NCI-H510A (cell line): ENCODE data around the gene ATP2B2.

Experiments used
- DNase-seq: peaks from one replicate; lab custom pipeline; 2025; lab: John Stamatoyannopoulos, UW

Gene ATP2B2

GRCh38 chr3:10381336-10381735 is 124.0 kb downstream of the ATP2B2 start:
- DNase-seq = no peak

GRCh38 chr3:10380906-10381305 is 124.5 kb downstream of the ATP2B2 start:
- no peak for DNase-seq

- no peak for DNase-seq
These were observed 125.4 kb downstream of the ATP2B2 start for GRCh38 chr3:10379961-10380360.

- no peak for DNase-seq
These were observed 126.2 kb downstream of the ATP2B2 start for GRCh38 chr3:10379161-10379560.

- DNase-seq = no peak
These were observed 126.6 kb downstream of the ATP2B2 start for GRCh38 chr3:10378742-10379141.

- DNase-seq = no peak
These were observed 127.1 kb downstream of the ATP2B2 start for GRCh38 chr3:10378246-10378645.

- no peak for DNase-seq
These were observed 128.1 kb downstream of the ATP2B2 start for GRCh38 chr3:10377148-10377725.

GRCh38 chr3:10376353-10376752 is 129.0 kb downstream of the ATP2B2 start:
- no peak for DNase-seq

GRCh38 chr3:10375296-10376053 is 129.9 kb downstream of the ATP2B2 start:
- DNase-seq = no peak

GRCh38 chr3:10374311-10374710 is 131.1 kb downstream of the ATP2B2 start:
- DNase-seq = no peak

- no peak for DNase-seq
These were observed 131.6 kb downstream of the ATP2B2 start for GRCh38 chr3:10373686-10374261.

GRCh38 chr3:10371789-10372188 is 133.6 kb downstream of the ATP2B2 start:
- no peak for DNase-seq

GRCh38 chr3:10371167-10371566 is 134.2 kb downstream of the ATP2B2 start:
- DNase-seq = peak; percentile 31

GRCh38 chr3:10370429-10370828 is 135.0 kb downstream of the ATP2B2 start:
- peak; percentile 61 for DNase-seq

GRCh38 chr3:10368512-10368911 is 136.9 kb downstream of the ATP2B2 start:
- DNase-seq = no peak

GRCh38 chr3:10367506-10367905 is 137.9 kb downstream of the ATP2B2 start:
- no peak for DNase-seq

GRCh38 chr3:10366651-10367101 is 138.7 kb downstream of the ATP2B2 start:
- DNase-seq = no peak

GRCh38 chr3:10365791-10366190 is 139.6 kb downstream of the ATP2B2 start:
- DNase-seq = no peak

GRCh38 chr3:10365316-10365715 is 140.1 kb downstream of the ATP2B2 start:
- no peak for DNase-seq

- DNase-seq = no peak
These were observed 140.6 kb downstream of the ATP2B2 start for GRCh38 chr3:10364806-10365205.

GRCh38 chr3:10363935-10364334 is 141.5 kb downstream of the ATP2B2 start:
- DNase-seq = no peak

GRCh38 chr3:10361375-10361774 is 144.0 kb downstream of the ATP2B2 start:
- peak; percentile 77 for DNase-seq

- DNase-seq = no peak
These were observed 144.9 kb downstream of the ATP2B2 start for GRCh38 chr3:10360478-10360877.
